Psoas muscle (tissue), 8 donors: ENCODE data around the gene NAPSA. TPM values are rescaled to one million over a fixed set of nuclear protein-coding genes. Genes with fewer than 3 reads are reported as not detected.

ENCODE experiments used
- ATAC-seq, 4 donors: fragments of 200-7000 bp; cut with Tn5 transposase; one replicate each; pipeline ENCODE4 v1.9.1; 2020; ENCODE audit warnings: moderate library complexity in 3 of 4, mild to moderate bottlenecking in 2 of 4
- DNase-seq, 2 donors: peaks; one replicate each; pipeline ENCODE4 v3.0.0-alpha.2; 2020
- H3K27ac ChIP-seq: fragments of 200-600 bp; one replicate; pipeline ENCODE4 v1.8.0; 2022
- H3K27me3 ChIP-seq, 3 donors: fragments of 200-600 bp in 1 of 3; one replicate each; pipeline versions ENCODE4 v1.6.1 to v1.8.0; 2013 to 2022; ENCODE audit warnings: low read length in 2 of 3, mild to moderate bottlenecking in 2 of 3, moderate library complexity in 1 of 3; ENCODE audit not compliant: insufficient read depth in 3 of 3
- H3K36me3 ChIP-seq, 2 donors: fragments of 200-600 bp in 1 of 2; one replicate each; pipeline versions ENCODE4 v1.6.1 to v1.8.0; 2013 to 2022; ENCODE audit warnings: low read depth in 1 of 2, mild to moderate bottlenecking in 1 of 2, moderate library complexity in 1 of 2; ENCODE audit not compliant: insufficient read depth in 1 of 2
- H3K4me1 ChIP-seq: fragments of 200-600 bp; one replicate; pipeline ENCODE4 v1.8.0; 2022
- H3K4me3 ChIP-seq: fragments of 200-600 bp; one replicate; pipeline ENCODE4 v1.8.0; 2022; ENCODE audit warnings: mild to moderate bottlenecking
- H3K9me3 ChIP-seq: fragments of 200-600 bp; one replicate; pipeline ENCODE4 v1.8.0; 2022
- whole genome bisulfite sequencing, 3 donors: extraction: QIAGEN DNeasy Blood & Tissue Kit; methylation state at CpG; one replicate each; pipeline versions ENCODE4 v1.1.6 to v1.1.7; 2013; 5-methylcytosine and 5-hydroxymethylcytosine counted together
- intact Hi-C, 2 donors: fragments of 100-400 bp; cut with DNase I; formaldehyde crosslinking; loops; one replicate each; pipeline versions ENCODE4 v1.11.0 to v1.14.2; 2022
- polyA plus RNA-seq, 3 donors: library from polyadenylated mRNA; stranded (reverse); fragments of 200-250 nt; gene quantifications; one replicate each; pipeline ENCODE4 v1.2.3, GENCODE V29; 2013
- total RNA-seq, 4 donors: library from RNA; stranded (reverse); fragmentation: NEBNext Ultra II Directional in 2 of 4; extraction: Animal tissue kit (Norgen Biotek cat#: 25700) in 2 of 4; gene quantifications; one replicate each; pipeline versions ENCODE4 v1.2.1 to v1.2.4, GENCODE V29; 2021 to 2023
- TF ChIP-seq, protein P1 (sequence below): fragments of 200-600 bp; IDR thresholded peaks from one replicate; pipeline ENCODE4 v1.8.0; 2022; ENCODE audit warnings: antibody characterized with exemption
- donor health status: healthy with polysubstance abuse.
- donor health status: DM: no; HTN: no; CAD: no; lungs with moderate emphysema.
- donor health status: Bipolar disorder and iron deficiency.
- donor health status: healthy.
- donor health status: DM: yes; HTN: yes; CAD: no.
- donor health status: DM: no; HTN: no; CAD: no.
- donor health status: DM: no; HTN: no; CAD: no.
- donor health status: DM: yes; HTN: yes; CAD: no.

The NAPSA gene
- total and polyA plus RNA-seq, 7 donors: 0.10 to 0.47 (median 0.27) TPM; not detected in 3

DNA sequence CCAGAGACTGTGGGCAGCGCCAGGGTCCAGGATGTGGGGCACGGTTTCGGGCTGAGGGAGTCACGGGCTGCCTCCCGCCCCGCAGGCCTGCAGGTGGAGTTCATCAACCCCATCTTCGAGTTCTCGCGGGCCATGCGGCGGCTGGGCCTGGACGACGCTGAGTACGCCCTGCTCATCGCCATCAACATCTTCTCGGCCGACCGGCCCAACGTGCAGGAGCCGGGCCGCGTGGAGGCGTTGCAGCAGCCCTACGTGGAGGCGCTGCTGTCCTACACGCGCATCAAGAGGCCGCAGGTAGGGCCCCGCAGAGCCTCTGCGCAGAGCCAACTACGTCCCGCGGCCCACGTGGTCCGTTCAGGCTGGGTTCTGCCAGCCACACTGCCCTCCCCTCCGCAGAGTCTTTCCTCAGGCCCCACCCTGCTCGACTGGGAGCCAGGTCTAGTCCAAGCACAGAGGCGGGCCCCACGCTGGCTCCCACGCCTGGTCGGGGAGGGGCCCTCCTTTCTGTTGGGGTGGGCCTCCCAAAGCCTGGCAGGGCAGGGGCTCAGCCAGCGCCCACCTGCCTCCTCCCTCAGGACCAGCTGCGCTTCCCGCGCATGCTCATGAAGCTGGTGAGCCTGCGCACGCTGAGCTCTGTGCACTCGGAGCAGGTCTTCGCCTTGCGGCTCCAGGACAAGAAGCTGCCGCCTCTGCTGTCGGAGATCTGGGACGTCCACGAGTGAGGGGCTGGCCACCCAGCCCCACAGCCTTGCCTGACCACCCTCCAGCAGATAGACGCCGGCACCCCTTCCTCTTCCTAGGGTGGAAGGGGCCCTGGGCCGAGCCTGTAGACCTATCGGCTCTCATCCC, 16.7 kb upstream of the NAPSA start:
- 87 to 92% (median 88%) methylated on average over 52 to 58 of the region's 58 CpGs for WGBS, 3 donors
- intact Hi-C loops: no loop called here
- Histone ChIP-seq H3K4me1 (peaks cover 8% of the 10 kb centered on the region), H3K9me3 (no peaks in the 10 kb centered on the region), H3K4me3 (no peak overlapping the region), H3K36me3 (peaks cover 0 to 60% of the 10 kb centered on the region in 2 donors), H3K27ac (no peak overlapping the region), H3K27me3 (no peaks in the 10 kb centered on the region)
- ATAC-seq: no peak
- DNase-seq: no peak
- TF ChIP-seq, protein P1, sequence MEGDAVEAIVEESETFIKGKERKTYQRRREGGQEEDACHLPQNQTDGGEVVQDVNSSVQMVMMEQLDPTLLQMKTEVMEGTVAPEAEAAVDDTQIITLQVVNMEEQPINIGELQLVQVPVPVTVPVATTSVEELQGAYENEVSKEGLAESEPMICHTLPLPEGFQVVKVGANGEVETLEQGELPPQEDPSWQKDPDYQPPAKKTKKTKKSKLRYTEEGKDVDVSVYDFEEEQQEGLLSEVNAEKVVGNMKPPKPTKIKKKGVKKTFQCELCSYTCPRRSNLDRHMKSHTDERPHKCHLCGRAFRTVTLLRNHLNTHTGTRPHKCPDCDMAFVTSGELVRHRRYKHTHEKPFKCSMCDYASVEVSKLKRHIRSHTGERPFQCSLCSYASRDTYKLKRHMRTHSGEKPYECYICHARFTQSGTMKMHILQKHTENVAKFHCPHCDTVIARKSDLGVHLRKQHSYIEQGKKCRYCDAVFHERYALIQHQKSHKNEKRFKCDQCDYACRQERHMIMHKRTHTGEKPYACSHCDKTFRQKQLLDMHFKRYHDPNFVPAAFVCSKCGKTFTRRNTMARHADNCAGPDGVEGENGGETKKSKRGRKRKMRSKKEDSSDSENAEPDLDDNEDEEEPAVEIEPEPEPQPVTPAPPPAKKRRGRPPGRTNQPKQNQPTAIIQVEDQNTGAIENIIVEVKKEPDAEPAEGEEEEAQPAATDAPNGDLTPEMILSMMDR: no peak

DNA sequence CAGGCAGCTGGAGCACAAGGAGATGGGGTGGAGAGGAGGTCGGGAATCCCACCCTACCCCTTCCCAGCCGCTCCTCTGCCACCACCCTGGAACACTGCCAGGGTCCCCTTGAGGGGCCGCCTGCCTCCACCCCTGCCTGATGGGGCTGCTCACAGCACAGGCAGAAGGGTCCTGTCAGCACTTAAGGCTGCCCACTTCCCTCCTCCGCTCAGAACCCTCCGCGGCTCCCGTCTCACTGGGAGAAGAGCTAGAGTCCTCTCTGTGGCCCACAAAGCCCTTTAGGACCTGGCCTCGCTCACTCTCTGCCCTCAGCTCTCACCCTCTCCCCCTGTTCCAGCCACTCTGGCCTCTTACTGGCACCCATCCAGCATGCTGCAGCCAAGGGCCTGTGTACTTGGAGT, 15.3 kb upstream of the NAPSA start:
- intact Hi-C loops: no loop called here
- ATAC-seq (no peak), DNase-seq (no peak)
- no peaks in the 10 kb centered on the region for H3K9me3 ChIP-seq
- no peaks in the 10 kb centered on the region for H3K27me3 ChIP-seq
- peaks cover 11% of the 10 kb centered on the region for H3K4me1 ChIP-seq
- TF ChIP-seq, protein P1: no peak
- H3K36me3 ChIP-seq: peaks cover 0 to 60% of the 10 kb centered on the region in 2 donors
- H3K4me3 ChIP-seq: no peak overlapping the region
- WGBS, 3 donors: 69 to 81% (median 71%) methylated on average over 8 of the region's 8 CpGs
- H3K27ac ChIP-seq: no peak overlapping the region

DNA sequence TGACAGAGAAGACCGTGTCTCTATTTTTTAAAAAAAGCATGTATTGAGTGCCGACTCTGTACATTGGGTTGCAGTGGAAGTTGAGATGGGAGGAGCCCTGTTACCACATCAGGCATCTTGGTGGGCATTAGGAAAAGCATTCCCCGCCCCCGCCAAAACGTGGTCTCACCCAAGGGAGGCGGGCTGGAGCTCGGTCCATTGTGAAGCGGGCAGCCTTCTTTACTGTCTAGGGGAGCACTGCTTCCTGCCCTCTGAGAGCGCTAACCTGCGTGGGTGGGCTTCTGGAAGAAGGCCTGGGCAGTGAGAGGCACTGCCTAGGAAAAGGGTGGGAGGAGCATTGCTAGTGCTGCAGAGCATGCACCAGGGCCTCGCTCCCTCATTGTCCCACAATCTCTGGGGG, 14.7 kb upstream of the NAPSA start:
- 78 to 81% (median 78%) methylated on average over 11 of the region's 11 CpGs for WGBS, 3 donors
- intact Hi-C loops: no loop called here
- TF ChIP-seq, protein P1: no peak
- no peaks in the 10 kb centered on the region for H3K27me3 ChIP-seq
- H3K4me1 ChIP-seq: peaks cover 10% of the 10 kb centered on the region
- no peaks in the 10 kb centered on the region for H3K9me3 ChIP-seq
- H3K36me3 ChIP-seq: peaks cover 0 to 60% of the 10 kb centered on the region in 2 donors
- H3K4me3 ChIP-seq: no peak overlapping the region
- H3K27ac ChIP-seq: no peak overlapping the region
- ATAC-seq (no peak), DNase-seq (no peak)

DNA sequence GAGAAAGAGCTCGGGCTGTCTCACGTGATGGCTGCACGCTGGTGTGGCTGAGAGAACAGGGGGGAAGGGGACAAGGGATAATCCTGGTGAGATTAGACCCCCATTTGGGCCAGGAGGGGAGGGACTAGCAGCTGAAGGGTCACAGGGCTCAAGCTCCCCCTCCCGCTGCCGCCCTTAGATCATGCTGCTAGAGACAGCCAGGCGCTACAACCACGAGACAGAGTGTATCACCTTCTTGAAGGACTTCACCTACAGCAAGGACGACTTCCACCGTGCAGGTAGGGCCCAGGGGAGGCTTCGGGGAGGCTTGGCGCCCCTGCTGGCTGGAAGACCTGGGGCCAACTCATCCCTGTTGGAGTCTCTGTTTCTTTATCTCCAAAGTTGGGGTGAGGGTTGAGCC, 14.2 kb upstream of the NAPSA start:
- WGBS, 3 donors: 92 to 94% (median 93%) methylated on average over 11 of the region's 11 CpGs
- intact Hi-C loops: no loop called here
- DNase-seq: no peak
- Histone ChIP-seq H3K36me3 (peaks cover 0 to 60% of the 10 kb centered on the region in 2 donors), H3K27ac (no peak overlapping the region), H3K4me1 (peaks cover 7% of the 10 kb centered on the region), H3K9me3 (no peaks in the 10 kb centered on the region), H3K4me3 (no peak overlapping the region), H3K27me3 (no peaks in the 10 kb centered on the region)
- TF ChIP-seq, protein P1: no peak
- no peak for ATAC-seq
